ENCODE measurements around the gene ASPDH.
A peak's percentile ranks its signal among the peaks of the same experiment; 100 is the strongest.

The ASPDH gene

DNA sequence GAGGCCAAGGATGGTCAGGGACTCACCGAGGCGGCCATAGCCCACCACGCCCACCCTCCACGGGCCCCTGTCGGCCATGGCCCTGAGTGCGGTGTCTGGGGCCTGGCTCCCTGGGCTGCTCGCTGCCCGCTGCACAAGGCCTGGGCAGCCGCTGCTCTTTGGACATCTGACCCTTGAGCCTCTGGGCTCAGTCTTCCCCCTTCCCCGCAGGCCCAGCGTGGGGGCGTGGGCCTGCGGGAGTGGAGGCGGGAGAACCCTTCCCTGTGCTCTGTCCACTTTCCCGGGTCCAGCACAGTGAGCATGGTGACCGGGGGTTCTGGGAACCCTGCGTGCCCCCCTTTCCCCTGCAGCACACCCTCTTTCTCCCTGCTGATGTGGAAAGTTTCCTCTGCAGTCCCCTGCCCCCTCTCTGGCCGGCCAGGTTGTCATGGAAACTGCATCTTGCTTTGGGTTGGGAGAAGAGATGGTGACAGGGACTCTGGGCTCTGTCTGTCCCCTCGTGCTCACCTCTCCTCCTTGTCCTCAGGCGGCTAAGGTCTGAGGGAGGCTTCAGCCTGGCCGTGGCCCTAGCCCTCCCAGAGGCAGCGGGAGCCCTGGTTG is at the start of gene ASPDH:
TSS of gene ASPDH (minus strand) at position 168 of the 600 bp plus-strand sequence. CDS start at position 78, 90 bp downstream.
- in situ Hi-C loops (cut with HindIII; ENCODE audit: low pct_ligation_motif_present, low pct_unique_long_range_greater_than_20kb, low sequenced_read_pairs), result no loop called here
- no peak for DNase-seq

DNA sequence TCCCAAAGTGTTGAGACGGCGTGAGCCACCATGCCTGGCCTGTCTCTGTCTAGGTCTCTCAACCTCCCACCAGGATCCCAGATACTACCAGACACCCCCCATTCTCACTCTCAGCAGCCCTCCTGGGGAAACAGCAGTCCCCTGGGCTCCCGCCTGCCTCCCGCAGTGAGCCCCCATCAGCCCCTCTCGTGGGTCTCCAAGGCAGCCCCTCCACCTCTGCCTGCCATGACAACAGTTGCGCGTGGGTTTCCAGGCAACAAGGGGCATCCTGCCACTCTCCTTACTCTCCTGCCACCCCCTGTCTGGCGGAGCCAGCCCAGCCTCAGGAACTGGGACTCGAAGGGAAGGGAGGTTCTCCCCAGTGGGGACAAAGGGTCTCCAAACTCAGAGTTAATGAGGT is 49.3 kb upstream of the ASPDH start:
- in situ Hi-C loops (cut with HindIII; ENCODE audit: low pct_ligation_motif_present, low pct_unique_long_range_greater_than_20kb, low sequenced_read_pairs), result no loop called here
- DNase-seq, result no peak

GRCh38 chr19:50562329-50562728 is 48.6 kb upstream of the ASPDH start:
- in situ Hi-C loops (cut with HindIII; ENCODE audit: low pct_ligation_motif_present, low pct_unique_long_range_greater_than_20kb, low sequenced_read_pairs), result no loop called here
- DNase-seq, result no peak

DNA sequence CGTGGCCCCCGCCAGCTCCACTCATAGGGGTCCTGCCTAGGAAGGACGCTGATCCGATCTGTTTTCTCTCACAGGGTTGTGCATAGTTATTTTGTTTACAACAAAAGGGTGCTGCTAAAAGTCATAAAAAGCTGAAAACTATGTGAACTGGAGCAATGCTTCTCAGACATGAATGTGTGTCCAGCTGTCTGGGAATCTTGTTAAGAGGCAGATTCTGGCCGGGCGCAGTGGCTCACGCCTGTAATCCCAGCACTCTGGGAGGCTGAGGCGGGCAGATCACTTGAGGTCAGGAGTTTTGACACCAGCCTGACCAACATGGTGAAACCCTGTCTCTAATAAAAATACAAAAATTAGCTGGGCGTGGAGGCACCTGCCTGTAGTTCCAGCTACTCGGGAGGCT is 45.9 kb upstream of the ASPDH start:
- in situ Hi-C loops (cut with HindIII; ENCODE audit: low pct_ligation_motif_present, low pct_unique_long_range_greater_than_20kb, low sequenced_read_pairs), result no loop called here
- DNase-seq, result no peak

GRCh38 chr19:50558449-50558848 is 44.7 kb upstream of the ASPDH start:
- no peak for DNase-seq
- in situ Hi-C loops (cut with HindIII; ENCODE audit: low pct_ligation_motif_present, low pct_unique_long_range_greater_than_20kb, low sequenced_read_pairs), result no loop called here

GRCh38 chr19:50558039-50558438 is 44.3 kb upstream of the ASPDH start:
- in situ Hi-C loops (cut with HindIII; ENCODE audit: low pct_ligation_motif_present, low pct_unique_long_range_greater_than_20kb, low sequenced_read_pairs), result no loop called here
- DNase-seq, result no peak

- DNase-seq, result no peak
- in situ Hi-C loops (cut with HindIII; ENCODE audit: low pct_ligation_motif_present, low pct_unique_long_range_greater_than_20kb, low sequenced_read_pairs), result no loop called here
Observed at GRCh38 chr19:50557009-50557613, 43.4 kb upstream of the ASPDH start.

DNA sequence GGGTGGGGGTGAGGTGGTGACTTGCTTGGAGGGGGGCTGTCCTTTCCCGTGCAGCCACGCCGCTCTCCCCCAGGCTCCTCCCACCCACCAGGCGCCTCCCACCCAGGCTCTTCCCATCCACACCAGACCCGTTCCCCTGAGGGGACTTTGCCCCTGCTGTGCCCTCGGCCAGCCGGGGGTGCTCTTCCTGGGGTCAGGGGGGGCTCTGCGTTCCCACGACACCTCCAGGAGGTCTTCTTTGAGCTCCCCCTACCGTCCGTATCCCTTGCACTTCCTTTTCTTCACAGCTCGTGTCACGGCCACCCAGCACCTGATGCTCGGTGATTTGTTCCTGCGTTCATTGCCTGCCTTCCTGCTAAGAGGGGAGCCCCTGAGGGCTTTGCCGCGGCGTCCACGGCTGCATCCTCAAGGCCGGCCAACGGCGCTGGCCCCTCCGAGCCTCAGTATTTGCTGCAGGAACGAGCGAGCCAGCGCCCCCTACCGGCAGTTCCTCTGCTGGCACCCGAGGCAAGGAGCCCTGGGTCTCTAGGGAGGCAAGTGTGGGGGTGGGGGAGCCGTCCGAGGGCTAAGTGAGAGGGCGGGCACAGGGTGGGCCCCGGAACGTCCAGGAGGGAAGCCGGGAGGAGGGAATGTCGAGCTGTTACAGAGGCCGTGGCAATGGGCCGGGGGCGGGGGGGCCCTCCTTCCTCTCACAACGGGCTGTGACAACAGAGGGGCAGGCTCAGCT is 42.7 kb upstream of the ASPDH start:
- in situ Hi-C loops (cut with HindIII; ENCODE audit: low pct_ligation_motif_present, low pct_unique_long_range_greater_than_20kb, low sequenced_read_pairs), result no loop called here
- peak; percentile 78 for DNase-seq

DNA sequence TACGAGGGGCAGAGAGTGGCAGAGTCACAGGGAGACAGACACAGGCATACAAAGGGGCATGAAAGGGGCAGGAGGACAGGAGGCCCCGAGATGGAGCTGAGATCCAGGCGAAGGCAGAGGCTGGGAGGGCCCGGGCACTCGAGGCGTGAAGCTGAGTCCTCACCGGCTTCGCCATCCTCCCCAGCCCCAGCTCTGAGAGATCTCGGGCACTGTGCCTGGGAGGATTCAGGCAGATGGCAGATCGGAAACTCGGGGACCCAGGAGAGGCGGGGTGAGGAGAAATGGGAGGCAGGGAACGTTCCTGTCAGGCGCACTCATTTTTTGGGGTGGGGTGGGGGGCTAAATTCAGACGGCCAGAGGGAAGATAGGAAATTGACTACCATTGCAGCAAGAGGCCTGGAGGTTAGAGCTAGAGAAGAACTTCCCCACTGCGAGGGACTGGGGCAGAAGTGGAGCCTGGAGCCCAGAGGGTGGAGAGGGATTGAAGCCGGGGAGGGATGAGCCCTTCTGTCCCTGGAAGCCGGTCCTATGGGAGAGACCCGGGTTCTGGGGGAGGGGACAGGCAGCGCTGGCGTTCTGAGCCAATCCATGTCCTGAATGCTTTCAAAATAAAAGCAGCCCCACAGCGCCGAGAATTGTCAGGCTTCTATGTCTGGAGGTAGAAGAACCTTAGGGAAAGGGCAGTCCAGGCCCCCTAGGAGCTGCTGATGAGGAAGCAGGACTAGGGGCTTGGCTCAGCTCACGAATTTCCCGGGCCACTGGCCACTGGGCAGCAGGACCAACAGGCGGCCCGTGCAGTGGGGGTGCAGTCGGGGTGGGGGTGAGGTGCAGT is 42.0 kb upstream of the ASPDH start:
- DNase-seq, result peak; percentile 27
- in situ Hi-C loops (cut with HindIII; ENCODE audit: low pct_ligation_motif_present, low pct_unique_long_range_greater_than_20kb, low sequenced_read_pairs), result no loop called here

- in situ Hi-C loops (cut with HindIII; ENCODE audit: low pct_ligation_motif_present, low pct_unique_long_range_greater_than_20kb, low sequenced_read_pairs), result no loop called here
- DNase-seq, result no peak
Observed at GRCh38 chr19:50555033-50555432, 41.3 kb upstream of the ASPDH start.

DNA sequence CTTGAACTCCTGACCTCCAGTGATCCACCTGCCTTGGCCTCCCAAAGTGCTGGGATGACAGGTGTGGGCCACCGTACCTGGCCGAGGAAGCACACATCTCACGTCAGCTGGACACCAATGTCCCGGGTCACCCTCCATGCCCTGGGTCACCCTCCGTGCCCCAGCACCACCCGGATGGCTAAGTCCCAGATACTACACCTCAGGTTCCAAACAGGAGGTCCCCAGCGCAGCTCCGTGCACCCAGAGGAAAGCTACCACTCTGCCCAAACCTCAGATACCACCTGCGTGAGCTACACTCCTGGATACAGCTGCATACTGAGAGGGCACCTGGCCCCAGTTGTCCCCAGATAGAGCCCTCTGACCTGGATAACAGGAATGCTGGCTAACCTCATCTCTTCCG is 40.5 kb upstream of the ASPDH start:
- in situ Hi-C loops (cut with HindIII; ENCODE audit: low pct_ligation_motif_present, low pct_unique_long_range_greater_than_20kb, low sequenced_read_pairs), result no loop called here
- DNase-seq, result no peak

DNA sequence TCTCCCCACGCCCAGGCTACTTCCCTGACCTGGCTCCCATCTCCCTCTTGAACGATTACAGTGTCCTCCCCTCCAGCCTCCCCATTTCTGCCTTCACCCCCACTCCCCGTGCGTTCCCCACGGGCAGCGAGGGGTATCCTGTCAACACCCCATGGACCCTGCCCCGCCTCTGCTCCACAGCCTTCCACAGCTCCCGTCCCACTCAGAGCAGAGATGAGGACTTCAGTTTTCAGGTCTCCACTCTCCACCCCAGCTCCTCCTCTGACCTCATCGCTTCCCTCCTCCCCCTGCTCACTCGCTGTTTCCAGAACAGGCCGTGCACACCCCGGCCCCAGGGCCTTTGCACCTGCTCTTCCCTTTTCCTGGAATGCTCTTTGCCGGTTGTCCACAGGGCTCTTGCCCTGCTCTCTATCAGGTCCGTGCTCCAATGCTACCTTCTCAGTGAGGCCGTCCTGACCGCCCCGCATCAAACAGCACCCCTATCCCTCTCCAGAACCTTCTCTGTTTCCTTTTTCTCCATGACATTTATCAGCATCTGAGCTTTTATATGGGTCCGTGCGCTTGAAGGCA is 39.5 kb upstream of the ASPDH start:
- no peak for DNase-seq
- in situ Hi-C loops (cut with HindIII; ENCODE audit: low pct_ligation_motif_present, low pct_unique_long_range_greater_than_20kb, low sequenced_read_pairs), result no loop called here

DNA sequence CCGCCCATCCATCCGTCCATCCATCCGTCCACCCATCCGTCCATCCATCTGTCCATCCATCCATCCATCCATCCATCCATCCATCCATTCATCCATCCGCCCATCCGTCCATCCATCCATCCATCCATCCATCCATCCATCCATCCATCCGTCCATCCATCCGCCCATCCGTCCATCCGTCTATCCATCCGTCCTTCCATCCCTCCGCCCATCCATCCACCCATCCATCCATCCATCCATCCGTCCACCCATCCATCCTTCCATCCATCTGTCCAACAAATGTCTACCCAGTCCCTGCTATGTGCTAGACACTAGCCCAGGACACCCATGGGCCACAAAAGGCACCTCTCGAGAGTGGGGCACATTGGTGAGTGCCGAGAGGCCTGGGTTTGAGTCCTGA is 38.8 kb upstream of the ASPDH start:
- DNase-seq, result no peak
- in situ Hi-C loops (cut with HindIII; ENCODE audit: low pct_ligation_motif_present, low pct_unique_long_range_greater_than_20kb, low sequenced_read_pairs), result no loop called here

DNA sequence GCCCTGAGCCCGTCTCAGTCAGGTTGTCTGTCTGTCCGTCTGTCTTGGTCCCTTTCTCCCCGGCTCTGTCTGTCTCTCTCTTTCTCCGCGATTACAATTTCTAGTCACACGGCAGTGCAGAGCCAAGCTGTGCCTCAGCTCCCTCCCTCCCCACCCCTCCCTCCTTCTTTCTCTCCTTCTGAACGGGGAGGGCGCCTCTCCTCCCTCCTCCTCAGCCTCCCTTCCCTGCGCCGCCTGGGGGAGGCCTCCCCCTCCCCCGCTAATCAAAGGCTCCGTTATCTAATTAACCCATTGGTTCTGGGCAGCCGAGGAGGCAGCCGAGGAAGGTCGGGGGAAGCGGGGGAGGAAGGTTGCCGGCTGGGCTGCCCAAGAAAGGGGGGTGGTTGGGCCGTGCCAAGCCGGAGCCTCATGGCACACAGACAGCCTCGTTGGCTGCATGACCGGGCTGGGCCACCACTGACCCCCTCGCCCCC is 38.0 kb upstream of the ASPDH start:
- no peak for DNase-seq
- in situ Hi-C loops (cut with HindIII; ENCODE audit: low pct_ligation_motif_present, low pct_unique_long_range_greater_than_20kb, low sequenced_read_pairs), result no loop called here

DNA sequence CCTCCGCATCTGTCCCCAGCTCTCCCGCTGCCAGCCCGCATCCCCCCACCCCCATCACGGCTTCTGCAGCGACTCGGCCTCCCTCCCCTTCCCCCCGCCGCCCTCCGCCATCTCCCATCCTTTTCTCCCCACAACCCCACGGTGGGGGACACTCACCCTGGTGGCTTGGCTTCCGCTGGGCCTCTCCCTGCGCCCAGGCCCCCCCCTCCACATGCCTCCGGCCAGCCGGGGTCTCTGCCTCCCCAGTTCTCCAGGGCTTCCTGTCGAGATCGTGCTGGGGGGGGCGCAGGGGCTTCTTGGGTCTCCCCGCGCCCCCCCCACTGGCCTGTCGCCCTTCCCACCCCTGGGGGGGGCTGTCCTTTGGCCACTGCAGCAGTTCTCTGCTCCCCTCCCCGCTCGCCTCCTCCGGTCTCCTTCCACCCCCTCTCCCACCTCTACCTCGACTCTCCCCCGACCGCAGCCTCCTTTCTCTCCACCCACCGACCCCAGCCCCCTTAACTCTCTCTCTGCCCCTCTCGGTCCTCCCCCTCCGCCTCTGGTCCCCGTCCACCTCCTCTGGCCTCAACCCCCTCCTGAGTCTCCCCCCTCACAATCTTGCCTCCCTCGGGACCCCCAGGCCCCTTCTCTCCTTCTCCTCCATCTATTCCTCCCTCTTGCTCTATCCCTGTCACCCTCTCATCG is 37.5 kb upstream of the ASPDH start:
- no peak for DNase-seq
- in situ Hi-C loops (cut with HindIII; ENCODE audit: low pct_ligation_motif_present, low pct_unique_long_range_greater_than_20kb, low sequenced_read_pairs), result no loop called here

GRCh38 chr19:50550594-50550966 is 36.9 kb upstream of the ASPDH start:
- no peak for DNase-seq
- in situ Hi-C loops (cut with HindIII; ENCODE audit: low pct_ligation_motif_present, low pct_unique_long_range_greater_than_20kb, low sequenced_read_pairs), result no loop called here

DNA sequence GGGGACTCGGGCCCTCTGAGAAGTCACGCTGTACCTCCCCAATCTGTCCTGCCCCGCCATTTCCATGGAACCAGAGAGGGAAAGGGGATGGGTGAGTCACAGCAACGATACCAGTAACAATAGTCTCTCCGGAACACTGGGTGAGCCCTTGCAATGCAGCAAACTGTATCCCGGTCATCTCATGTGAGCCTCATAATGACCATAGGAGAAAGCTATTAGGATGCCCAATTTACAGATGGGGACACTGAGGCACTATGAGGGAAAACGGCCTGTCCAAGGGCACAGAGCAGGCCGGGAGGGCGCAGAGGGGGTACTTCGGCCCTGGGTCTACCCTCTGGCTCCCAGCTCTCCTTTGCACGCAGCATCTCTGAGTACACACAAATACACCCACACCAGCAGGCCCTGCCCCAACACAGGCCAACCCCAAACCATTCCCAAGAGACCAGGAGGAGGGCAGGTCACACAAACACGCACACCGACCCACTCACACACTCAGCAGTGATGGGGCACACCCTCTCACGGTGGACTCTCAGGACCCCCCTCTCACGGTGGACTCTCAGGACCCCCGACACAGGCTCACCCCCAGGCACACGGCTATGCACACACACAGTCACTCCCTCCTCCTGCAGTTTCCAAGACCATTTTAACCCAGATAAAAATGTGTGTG is 36.3 kb upstream of the ASPDH start:
- in situ Hi-C loops (cut with HindIII; ENCODE audit: low pct_ligation_motif_present, low pct_unique_long_range_greater_than_20kb, low sequenced_read_pairs), result no loop called here
- no peak for DNase-seq

Data from ACHN (cell line).